Caco-2 (cell line): ENCODE measurements around the gene FKBP1B. TPM values are rescaled to one million over a fixed set of nuclear protein-coding genes. Genes with fewer than 3 reads are reported as not detected.

Experiments used
- BruUV-seq: library from RNA; stranded (reverse); fragments of 400-500 nt; replicated peaks from 2 replicates; lab custom pipeline; 2021; lab: Mats Ljungman, UMichigan
- CTCF ChIA-PET: fragments of 300-600 bp; sonication (Branson Sonifier 250); formaldehyde crosslinking; loops from one replicate; lab custom pipeline; 2022; ENCODE audit warnings: antibody characterized with exemption; lab: Charles Lee
- POLR2A ChIA-PET: fragments of 300-600 bp; sonication (Branson Sonifier 250); formaldehyde crosslinking; loops from one replicate; lab custom pipeline; 2022; ENCODE audit warnings: antibody characterized with exemption; lab: Charles Lee
- DNase-seq, 2 experiments: peaks; one replicate each; pipeline versions ENCODE4 v3.0.0 to v3.0.0-alpha.2; 2020 to 2022
- H3K27me3 ChIP-seq: replicated peaks from 2 replicates; pipeline ENCODE4 v1.6.0; 2011; ENCODE audit warnings: low read length; ENCODE audit not compliant: control insufficient read depth, insufficient read depth
- H3K36me3 ChIP-seq: 2 replicates; pipeline ENCODE4 v1.5.1; 2011; ENCODE audit warnings: low read length; ENCODE audit not compliant: control insufficient read depth, insufficient read depth
- H3K4me1 ChIP-seq: fragments of 250-450 bp; sonication (Bioruptor Pico); 2 replicates; pipeline ENCODE4 v1.5.1; 2020; ENCODE audit warnings: mild to moderate bottlenecking
- H3K4me3 ChIP-seq: 2 replicates; pipeline ENCODE4 v1.5.1; 2011; ENCODE audit warnings: low read depth, mild to moderate bottlenecking, control low read depth, low read length
- H3K9me3 ChIP-seq: fragments of 250-450 bp; sonication (Bioruptor Pico); 2 replicates; pipeline ENCODE4 v1.5.1; 2020; ENCODE audit warnings: mild to moderate bottlenecking, moderate library complexity
- H3K27ac Mint-ChIP-seq: one replicate; pipeline ENCODE4 v1.8.0; 2022; ENCODE audit warnings: mixed read lengths; ENCODE audit not compliant: unreplicated experiment
- H3K27me3 Mint-ChIP-seq: one replicate; pipeline ENCODE4 v1.8.0; 2022; ENCODE audit warnings: mixed read lengths; ENCODE audit not compliant: insufficient read depth, unreplicated experiment
- H3K36me3 Mint-ChIP-seq: one replicate; pipeline ENCODE4 v1.8.0; 2022; ENCODE audit warnings: mild to moderate bottlenecking, mixed read lengths; ENCODE audit not compliant: insufficient read depth, unreplicated experiment
- H3K4me1 Mint-ChIP-seq: one replicate; pipeline ENCODE4 v1.8.0; 2022; ENCODE audit warnings: low read depth, mixed read lengths; ENCODE audit not compliant: unreplicated experiment
- H3K4me3 Mint-ChIP-seq: one replicate; pipeline ENCODE4 v1.8.0; 2022; ENCODE audit warnings: mild to moderate bottlenecking, moderate library complexity, mixed read lengths; ENCODE audit not compliant: unreplicated experiment
- H3K9me3 Mint-ChIP-seq: one replicate; pipeline ENCODE4 v1.8.0; 2022; ENCODE audit warnings: mixed read lengths; ENCODE audit not compliant: unreplicated experiment
- intact Hi-C: fragments of 100-400 bp; cut with micrococcal nuclease; formaldehyde crosslinking; loops from one replicate; pipeline ENCODE4 v1.10.0; 2022; ENCODE audit not compliant: unreplicated experiment
- total RNA-seq: library from RNA; stranded (reverse); gene quantifications from 2 replicates; pipeline ENCODE4 v1.2.3, GENCODE V29; 2022
- TF ChIP-seq, protein P1 (sequence below), 2 experiments: fragments of 200-600 bp in 1 of 2; IDR thresholded peaks; 1 replicate in 1 of 2; 2 replicates in 1 of 2; pipeline versions ENCODE4 v1.5.1 to v1.8.0; 2011 to 2022; ENCODE audit warnings: antibody characterized with exemption in 1 of 2, control low read depth in 1 of 2, inconsistent platforms in 1 of 2, low read depth in 1 of 2, low read length in 1 of 2, mild to moderate bottlenecking in 1 of 2, moderate library complexity in 1 of 2; ENCODE audit not compliant: insufficient read depth in 1 of 2, severe bottlenecking in 1 of 2, unreplicated experiment in 1 of 2

The FKBP1B gene
- total RNA-seq, 1 experiment from 2014 or later: 3.2 TPM

DNA sequence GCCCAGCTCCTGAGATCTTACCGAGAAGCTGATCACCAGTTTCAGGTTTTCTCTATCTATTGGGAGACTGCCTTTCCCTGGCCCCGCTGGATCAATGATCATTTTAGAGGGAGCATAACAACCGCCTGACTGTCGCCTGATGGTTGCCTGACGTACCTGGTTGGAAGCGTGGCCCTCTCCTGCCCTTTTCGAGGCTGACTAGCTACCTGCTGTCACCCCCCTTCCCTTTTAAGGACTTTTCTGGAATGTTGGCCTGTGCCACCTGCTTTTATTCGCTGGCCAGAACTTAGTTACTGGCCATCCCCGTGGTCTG is 40.2 kb upstream of the FKBP1B start:
- H3K27me3 ChIP-seq: no peaks in the 10 kb centered on the region
- no peaks in the 10 kb centered on the region for H3K4me1 ChIP-seq
- CTCF ChIA-PET: interaction anchor here (1.2 kb wide), 1 partner anchor 75 kb away, joined by 4 read pairs; the partner anchor contains the start of gene TP53I3
- BruUV-seq: no TSS peak
- DNase-seq: no peak
- Mint-ChIP-seq H3K4me1 (peaks cover 15% of the 10 kb centered on the region), H3K36me3 (no peaks in the 10 kb centered on the region), H3K9me3 (no peaks in the 10 kb centered on the region), H3K4me3 (peak overlapping the region; percentile 63), H3K27me3 (no peaks in the 10 kb centered on the region), H3K27ac (no peak overlapping the region)
- H3K4me3 ChIP-seq: peak overlapping the region; percentile 40; the same call in 1 of the 2 replicates
- TF ChIP-seq, protein P1, sequence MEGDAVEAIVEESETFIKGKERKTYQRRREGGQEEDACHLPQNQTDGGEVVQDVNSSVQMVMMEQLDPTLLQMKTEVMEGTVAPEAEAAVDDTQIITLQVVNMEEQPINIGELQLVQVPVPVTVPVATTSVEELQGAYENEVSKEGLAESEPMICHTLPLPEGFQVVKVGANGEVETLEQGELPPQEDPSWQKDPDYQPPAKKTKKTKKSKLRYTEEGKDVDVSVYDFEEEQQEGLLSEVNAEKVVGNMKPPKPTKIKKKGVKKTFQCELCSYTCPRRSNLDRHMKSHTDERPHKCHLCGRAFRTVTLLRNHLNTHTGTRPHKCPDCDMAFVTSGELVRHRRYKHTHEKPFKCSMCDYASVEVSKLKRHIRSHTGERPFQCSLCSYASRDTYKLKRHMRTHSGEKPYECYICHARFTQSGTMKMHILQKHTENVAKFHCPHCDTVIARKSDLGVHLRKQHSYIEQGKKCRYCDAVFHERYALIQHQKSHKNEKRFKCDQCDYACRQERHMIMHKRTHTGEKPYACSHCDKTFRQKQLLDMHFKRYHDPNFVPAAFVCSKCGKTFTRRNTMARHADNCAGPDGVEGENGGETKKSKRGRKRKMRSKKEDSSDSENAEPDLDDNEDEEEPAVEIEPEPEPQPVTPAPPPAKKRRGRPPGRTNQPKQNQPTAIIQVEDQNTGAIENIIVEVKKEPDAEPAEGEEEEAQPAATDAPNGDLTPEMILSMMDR (IDR thresholded peaks at IDR 0.05; ENCODE audit: insufficient read depth in 1 of 2, low read depth in 1 of 2, low read length in 1 of 2, severe bottlenecking in 1 of 2, unreplicated experiment in 1 of 2): no peak
- intact Hi-C loops: no loop called here
- no peaks in the 10 kb centered on the region for H3K36me3 ChIP-seq
- no peaks in the 10 kb centered on the region for H3K9me3 ChIP-seq
- POLR2A ChIA-PET: interaction anchor here (0.6 kb wide), 1 partner anchor 18 kb away, joined by 3 read pairs; no protein-coding TSS in a partner anchor

DNA sequence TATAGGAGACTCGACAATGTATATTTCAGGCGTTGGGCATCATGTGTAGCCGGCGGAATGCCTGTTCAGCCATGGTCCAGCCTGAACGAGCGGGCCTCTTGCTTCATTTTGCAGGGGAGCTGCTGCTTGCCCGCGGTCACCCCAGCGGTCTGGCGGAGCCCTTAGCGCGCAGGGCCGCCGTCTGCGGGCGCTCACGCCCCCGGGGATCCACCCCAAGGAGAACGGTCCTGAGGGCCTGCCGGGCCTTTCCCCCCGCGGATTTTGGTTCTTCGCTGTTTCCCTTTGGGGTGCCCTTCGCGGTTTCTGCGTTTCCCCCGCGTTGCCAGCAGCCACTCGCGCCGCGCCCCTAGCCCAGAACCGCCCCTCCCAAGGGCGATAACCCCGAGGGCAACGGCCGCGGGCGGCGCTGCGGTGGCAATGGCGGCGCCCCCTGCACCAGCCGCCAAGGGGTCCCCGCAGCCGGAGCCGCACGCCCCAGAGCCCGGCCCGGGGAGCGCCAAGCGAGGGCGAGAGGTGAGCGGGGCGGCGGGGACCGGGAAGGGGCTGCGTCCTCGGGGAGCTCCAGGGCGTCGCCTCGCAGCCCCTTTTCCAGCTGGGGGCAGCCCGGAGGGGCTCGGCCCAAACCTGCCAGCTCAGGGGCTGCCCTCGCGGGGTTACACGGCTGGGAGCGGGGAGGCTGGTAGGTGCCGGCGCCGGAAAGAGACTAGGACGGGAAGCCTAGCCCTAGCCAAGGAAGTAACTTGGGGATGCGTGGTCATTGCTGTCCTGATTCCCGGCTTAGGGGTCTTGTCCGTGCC is 39.7 kb upstream of the FKBP1B start, which contains the start of gene MFSD2B:
Gene MFSD2B (plus strand): TSS at position 406 of the 797 bp plus-strand sequence. CDS start 12 bp downstream, at position 418.
- Mint-ChIP-seq H3K27ac (no peak within 1 kb of the TSS), H3K27me3 (no peaks in the 10 kb centered on the region), H3K4me3 (peak within 1 kb of the TSS; percentile 63), H3K36me3 (no peaks in the 10 kb centered on the region), H3K9me3 (no peaks in the 10 kb centered on the region), H3K4me1 (peaks cover 20% of the 10 kb centered on the region)
- POLR2A ChIA-PET: interaction anchor here (0.6 kb wide), 1 partner anchor 18 kb away, joined by 3 read pairs; no protein-coding TSS in a partner anchor
- DNase-seq: peak in 1 of 2 experiments; percentile 35
- no peaks in the 10 kb centered on the region for H3K9me3 ChIP-seq
- no peaks in the 10 kb centered on the region for H3K27me3 ChIP-seq
- TF ChIP-seq, protein P1 (IDR thresholded peaks at IDR 0.05; ENCODE audit: insufficient read depth in 1 of 2, low read depth in 1 of 2, low read length in 1 of 2, severe bottlenecking in 1 of 2, unreplicated experiment in 1 of 2): no peak
- peak within 1 kb of the TSS; percentile 40 for H3K4me3 ChIP-seq
- H3K4me1 ChIP-seq: peaks cover 2% of the 10 kb centered on the region; the same call in 1 of the 2 replicates
- intact Hi-C loops: no loop called here
- H3K36me3 ChIP-seq: no peaks in the 10 kb centered on the region
- CTCF ChIA-PET: interaction anchor here (1.2 kb wide), 1 partner anchor 74 kb away, joined by 4 read pairs; the partner anchor contains the start of gene TP53I3
- no TSS peak for BruUV-seq

DNA sequence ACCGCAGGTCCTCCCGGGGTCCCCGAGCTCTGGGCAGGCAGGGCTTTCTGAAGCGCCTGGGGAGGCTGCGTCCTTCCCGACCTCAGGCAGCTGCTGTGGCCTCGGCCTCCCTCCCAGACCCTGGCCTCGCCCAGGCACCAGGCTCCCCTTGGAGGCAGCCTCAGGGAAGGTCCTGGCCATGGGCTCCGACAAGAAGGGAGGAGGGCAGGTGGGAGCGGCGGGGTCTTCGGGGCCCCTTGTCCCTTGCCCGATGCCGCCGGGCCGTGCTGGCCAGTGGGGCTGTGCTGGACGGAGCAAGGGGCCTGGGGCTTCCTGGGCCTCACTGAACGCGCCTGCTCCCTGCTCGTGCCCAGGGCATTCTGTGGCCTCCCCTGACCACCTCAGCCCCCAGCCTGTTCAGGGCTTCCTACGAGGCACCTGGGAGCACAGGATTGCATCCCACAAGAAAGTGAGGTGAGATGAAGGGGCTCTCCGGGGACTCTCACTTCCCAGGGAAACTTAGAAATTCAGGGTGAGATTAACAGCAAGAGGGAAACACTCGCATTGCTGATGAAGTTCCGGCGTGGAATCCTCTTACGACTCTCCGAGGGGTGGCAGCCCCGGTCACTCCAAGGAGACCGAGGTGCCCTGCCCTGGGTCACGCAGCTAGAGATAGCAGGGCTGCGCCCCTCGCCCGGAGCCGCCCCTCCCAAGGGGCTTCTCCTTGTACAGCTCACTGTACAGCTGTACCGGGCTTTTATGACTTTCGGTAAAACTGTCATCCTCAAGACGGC is 38.9 kb upstream of the FKBP1B start:
- intact Hi-C loops: no loop called here
- TF ChIP-seq, protein P1 (IDR thresholded peaks at IDR 0.05; ENCODE audit: insufficient read depth in 1 of 2, low read depth in 1 of 2, low read length in 1 of 2, severe bottlenecking in 1 of 2, unreplicated experiment in 1 of 2): no peak
- BruUV-seq: no TSS peak
- no peaks in the 10 kb centered on the region for H3K27me3 ChIP-seq
- ChIA-PET CTCF (interaction anchor here (1.2 kb wide), 1 partner anchor 74 kb away, joined by 4 read pairs; the partner anchor contains the start of gene TP53I3), POLR2A (no interaction called here)
- H3K36me3 ChIP-seq: no peaks in the 10 kb centered on the region
- H3K36me3 Mint-ChIP-seq: no peaks in the 10 kb centered on the region
- H3K4me1 ChIP-seq: peaks cover 9% of the 10 kb centered on the region
- no peaks in the 10 kb centered on the region for H3K27me3 Mint-ChIP-seq
- no peak overlapping the region for H3K27ac Mint-ChIP-seq
- DNase-seq: no peak
- peaks cover 20% of the 10 kb centered on the region for H3K4me1 Mint-ChIP-seq
- H3K9me3 ChIP-seq: no peaks in the 10 kb centered on the region
- no peak overlapping the region for H3K4me3 Mint-ChIP-seq
- no peak overlapping the region for H3K4me3 ChIP-seq
- H3K9me3 Mint-ChIP-seq: no peaks in the 10 kb centered on the region
